GM18867 (cell line): Measurements from ENCODE around the gene LRCH3.
"Not testable (repeated sequence)": the region's sequence is repeated elsewhere in the genome, so short reads cannot be mapped to it uniquely, and the experiment has no call there.

Experiments
- ATAC-seq: cut with Tn5 transposase; IDR thresholded peaks from one replicate; pipeline ENCODE4 v1.9.1; 2021; ENCODE audit warnings: mild to moderate bottlenecking, moderate library complexity; ENCODE audit not compliant: unreplicated experiment

Gene LRCH3

DNA sequence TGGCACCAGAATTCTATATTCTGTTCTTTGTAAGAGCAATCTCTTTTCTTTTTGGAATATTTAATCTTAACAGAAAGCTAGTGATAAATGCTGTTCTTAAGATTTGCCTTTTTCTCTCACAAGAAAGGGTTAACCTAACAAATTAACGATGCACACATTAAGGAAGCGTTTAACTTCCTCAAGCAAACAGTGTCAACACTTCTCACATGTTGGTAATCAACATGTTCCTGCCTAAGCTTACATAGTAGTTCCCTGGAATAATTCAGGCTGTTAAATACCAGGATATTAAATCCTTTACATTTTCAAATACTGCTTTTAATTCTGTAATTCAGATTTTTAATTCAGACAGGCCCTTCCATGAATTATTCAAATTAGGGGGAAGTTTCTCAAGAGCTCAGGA is 91.5 kb downstream of the LRCH3 start:
- ATAC-seq, result no peak

DNA sequence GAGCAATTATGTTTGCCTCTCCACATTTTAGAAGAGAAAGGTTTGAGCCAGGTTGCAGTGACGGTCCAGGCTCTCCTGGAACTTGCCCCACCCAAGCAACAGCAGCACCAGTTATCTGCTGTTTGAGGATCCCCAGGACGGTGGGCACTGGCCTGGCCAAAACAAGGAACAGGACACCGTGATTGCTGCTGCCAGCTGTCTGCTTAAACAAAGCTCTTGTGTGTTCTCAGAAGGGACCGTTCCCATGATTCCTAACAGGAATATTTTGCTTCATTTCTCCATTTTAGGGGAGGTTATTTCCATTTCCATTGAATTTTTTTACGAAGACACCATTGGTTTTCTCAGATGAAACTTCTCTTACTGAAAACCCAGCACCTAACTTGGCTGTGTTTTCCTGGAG is 92.5 kb downstream of the LRCH3 start:
- no peak for ATAC-seq

DNA sequence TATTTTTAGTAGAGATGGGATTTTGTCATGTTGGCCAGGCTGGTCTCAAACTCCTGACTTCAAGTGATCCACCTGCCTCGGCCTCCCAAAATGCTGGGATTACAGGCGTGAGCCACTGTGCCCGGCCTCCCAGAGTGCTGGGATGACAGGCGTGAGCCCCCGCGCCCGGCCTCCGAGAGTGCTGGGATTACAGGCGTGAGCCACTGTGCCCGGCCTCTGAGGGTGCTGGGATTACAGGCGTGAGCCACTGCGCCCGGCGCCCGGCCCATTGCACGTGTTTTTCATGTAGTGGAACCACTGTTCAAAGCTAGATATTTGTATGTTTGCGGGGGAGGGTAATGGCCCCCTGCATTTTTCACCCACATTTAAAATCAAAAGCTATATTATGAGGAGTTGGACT is 93.3 kb downstream of the LRCH3 start:
- ATAC-seq, result not testable (repeated sequence)

DNA sequence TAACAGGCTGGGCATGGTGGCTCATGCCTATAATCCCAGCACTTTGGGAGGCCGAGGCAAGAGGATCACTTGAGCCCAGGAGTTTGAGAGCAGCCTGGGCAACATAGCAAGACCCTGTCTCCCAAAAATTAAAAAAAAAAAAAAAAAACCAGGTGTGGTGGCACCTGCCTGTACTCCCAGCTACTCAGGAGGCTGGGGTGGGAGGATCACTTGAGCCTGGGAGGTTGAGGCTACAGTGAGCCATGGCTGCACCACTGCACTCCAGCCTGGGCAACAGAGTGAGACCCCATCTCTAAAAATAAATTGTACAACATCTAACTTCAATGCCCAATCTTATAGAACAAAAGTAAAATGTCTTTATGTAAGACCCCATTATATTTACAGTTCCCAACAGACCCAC is 95.0 kb downstream of the LRCH3 start:
- not testable (repeated sequence) for ATAC-seq

DNA sequence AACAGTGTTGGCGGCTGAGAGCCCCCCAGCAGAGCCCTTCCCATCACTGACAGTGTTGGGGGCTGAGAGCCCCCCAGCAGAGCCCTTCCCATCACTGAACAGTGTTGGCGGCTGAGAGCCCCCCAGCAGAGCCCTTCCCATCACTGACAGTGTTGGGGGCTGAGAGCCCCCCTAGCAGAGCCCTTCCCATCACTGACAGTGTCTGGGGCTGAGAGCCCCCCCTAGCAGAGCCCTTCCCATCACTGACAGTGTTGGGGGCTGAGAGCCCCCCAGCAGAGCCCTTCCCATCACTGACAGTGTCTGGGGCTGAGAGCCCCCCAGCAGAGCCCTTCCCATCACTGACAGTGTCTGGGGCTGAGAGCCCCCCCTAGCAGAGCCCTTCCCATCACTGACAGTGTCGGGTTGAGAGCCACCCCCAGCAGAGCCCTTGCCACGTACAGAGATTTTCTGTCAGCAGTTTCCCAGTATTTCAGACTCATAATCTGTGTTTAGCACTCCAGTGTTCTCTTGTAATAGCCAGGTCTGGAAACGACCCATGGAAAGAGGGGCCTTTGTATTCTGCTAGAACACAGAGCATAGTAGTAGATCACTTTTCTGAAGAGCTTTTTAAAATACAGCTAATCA is 96.5 kb downstream of the LRCH3 start:
- ATAC-seq, result not testable (repeated sequence)

DNA sequence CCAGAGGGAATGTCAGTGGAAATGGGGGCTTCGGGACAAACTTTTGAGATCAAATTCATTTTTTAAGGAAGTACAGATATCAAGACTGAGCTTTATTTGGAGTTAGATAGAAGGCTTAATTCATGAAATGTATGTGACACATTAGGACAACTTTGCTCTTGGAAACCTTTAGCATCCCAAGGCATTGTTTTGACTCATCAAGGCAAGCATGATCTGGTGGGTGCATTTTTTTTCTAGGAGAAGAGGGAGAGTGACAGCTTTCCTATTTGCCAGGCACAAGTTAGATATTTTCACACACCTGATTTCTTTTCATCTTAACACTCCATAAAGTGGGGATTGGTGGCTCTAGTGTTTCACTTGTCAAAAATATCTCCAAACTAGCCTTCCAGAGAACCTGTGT is 97.5 kb downstream of the LRCH3 start:
- ATAC-seq, result no peak

DNA sequence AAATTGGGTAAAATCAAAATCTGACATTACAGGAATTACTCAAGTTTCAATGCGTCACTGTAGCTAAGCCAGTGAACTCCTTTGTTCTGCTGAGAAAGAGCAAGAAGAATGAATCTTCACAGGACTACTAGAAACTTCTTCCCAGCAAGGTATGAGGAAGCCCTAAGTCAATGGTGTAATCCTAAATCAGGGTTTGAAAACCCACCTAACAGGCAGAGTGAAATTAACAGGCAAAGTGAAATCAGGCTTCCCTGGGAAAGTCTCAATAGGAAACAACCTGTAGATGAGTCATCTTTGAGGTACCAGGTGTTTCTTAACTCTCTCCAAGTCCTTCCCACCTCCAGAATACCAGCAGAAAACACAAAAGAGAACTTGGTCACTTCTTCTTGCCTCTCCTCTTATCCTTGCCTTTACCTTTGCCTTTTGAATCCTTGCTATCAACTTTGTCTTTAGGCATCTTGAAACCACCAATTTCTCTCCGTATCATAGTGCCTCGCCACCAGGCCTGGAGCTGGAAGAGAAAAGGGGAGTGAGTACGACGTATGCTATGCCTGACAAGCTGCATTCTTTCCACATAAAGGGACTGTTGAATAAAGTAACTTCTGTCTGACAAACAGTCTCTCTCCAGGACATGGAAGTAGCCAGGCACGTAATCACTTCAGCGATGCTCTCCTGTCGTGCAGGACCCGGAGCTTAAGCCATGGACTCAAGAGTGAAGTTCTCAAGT is 98.3 kb downstream of the LRCH3 start:
- no peak for ATAC-seq

DNA sequence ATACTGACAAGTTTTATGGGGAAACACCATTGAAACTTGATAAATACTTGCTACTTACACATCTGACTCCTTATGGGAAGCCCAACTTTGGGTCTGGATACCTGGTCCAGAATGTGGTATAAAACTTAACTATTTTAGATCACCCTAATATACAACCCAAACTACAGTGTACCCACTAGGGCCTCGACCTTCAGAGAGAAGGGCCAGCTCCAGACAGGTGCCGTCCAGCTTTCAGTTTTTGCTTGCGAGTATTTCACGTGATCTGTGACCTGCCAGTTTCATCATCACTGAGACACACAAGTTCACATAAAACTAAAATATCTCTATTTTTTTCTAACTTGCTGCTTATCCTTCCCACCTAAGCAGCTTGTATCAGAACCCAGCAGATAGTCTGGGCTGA is 99.6 kb downstream of the LRCH3 start:
- ATAC-seq, result no peak

DNA sequence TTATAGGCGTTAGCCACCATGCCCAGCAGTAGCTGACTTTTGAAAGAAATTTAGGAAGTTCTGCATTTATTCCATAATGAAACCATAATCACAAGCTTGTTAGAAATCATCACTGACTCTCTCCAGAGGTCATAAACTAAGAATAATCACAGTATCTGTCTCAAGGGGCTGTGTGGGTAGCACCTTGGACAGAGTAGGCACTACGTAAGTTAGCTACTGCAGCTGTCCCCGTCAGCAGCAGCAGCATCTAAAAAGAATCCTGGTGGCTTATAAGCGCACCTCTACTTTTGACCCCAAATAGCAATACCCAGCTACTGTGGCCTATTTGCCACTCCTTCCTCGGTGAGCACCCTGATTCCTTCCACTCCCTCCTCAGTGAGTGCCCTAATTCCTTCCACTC is 101.1 kb downstream of the LRCH3 start:
- no peak for ATAC-seq

DNA sequence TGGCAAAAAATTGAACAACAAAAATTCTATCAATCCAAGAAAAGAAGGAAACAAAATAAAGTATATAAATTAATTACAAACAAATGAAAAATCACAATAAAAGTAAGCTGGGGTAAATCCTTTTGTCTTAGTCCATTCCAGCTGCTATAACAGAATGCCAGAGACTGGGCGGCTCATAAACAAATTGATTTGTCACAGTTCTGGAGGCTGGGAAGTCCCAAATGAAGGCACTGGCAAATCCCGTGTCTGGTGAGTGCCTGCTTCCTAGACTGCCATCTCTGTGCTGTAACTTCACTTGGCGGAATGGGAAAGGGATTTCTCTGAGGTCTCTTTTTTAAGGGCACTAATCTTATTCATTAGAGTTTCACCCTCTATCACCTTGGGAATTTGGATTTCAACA is 105.4 kb downstream of the LRCH3 start:
- no peak for ATAC-seq

DNA sequence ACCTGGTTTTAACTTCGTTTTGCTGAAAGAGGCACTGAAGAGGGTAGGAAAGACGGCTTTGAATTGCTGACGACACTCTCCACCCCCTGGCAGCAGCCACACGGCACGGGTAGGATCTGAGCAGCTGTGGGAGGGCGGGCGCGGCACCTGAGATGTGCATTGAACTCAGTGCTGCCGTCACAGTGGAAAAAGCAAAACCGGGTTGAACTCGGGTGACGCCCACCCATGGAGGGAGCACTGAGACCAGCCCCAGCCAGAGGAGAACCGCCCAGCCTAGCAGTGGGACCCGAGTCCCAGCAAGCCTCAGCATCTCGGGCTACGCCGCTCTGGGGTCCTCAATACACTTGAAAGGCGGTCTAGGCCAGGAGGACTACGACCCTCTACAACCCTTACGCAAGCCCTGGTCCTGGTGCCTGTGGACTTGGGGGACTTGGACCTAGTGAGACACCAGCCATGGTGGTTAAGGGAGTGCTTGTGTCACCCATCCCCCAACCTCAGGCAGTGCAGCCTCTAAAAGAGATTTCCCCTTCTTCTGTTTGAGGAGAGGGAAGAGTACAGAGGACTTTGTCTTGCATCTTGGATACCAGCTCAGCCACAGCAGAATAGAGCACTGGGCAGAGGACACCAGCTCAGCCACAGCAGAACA is 108.9 kb downstream of the LRCH3 start:
- no peak for ATAC-seq

DNA sequence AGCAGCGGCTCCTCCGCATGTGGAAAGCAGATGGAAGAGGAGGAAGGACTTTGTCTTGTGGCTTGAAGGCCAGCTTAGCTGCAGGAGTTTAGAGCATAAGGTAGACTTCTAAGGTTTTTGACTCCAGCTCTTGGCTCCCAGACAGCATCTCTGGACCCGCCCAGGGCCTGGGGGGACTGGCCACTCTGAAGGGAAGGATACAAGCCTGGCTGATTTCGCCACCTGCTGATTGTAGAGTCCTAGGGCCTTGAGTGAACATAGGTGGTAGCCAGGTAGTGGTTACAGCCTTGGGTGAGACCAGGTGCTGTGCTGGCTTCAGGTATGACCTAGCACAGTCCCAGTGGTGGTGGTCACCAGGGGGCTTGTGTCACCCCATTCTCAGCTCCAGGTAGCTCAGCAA is 110.6 kb downstream of the LRCH3 start:
- no peak for ATAC-seq

DNA sequence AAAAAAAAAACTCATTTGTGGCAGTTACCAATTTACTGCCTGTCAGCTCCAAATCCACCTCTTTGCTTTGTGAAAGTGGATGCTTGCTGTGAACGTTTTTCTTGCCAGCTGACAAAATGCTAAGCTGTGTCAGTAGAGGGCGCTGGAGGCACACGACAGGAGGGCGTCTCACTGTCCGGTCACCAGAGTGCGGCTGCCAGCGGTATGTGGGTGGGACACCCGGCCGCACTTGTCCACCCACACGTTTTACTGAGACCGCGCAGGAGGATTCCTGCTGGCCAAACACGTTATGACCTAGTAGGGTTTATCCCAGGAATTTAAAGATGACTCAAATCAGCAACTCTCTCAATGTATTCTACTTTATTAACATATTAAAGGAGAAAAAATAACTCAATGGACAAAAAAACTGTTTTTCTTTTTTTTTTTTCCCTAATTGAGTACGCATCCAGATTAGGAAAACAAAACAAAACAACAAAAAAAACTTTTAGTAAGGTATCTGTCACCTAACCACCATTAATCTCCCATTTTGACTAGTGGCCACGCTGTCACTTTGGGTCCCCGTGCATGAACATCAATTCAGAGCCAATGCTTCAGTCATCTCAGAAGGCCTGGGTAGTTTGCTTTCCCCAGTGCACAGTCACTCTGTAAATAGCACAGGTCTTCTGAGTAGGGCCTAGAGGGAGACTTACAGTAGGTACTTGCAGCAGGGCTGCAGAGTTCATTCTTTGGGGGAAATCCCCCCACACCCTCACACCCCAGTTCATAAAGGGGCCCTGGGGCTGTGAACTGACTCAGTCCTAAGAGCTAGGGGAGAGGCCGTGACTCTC is 115.2 kb downstream of the LRCH3 start:
- peak; percentile 79 for ATAC-seq

DNA sequence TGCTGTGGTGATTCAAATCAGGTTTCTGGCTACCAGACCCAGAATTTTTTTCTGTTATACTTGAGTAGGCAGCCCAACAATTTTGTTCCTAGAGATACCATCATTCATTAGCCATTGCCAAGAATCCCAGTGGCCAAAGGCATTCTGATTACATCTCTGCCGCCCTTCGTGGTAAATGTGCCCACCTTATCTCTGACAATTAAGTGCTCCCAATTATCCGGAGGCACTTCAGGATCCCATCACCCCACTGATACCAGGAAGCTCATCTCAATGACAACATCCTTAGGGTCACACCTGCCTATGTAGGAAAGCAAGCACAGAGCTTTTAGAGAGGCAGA is 115.8 kb downstream of the LRCH3 start:
- no peak for ATAC-seq

DNA sequence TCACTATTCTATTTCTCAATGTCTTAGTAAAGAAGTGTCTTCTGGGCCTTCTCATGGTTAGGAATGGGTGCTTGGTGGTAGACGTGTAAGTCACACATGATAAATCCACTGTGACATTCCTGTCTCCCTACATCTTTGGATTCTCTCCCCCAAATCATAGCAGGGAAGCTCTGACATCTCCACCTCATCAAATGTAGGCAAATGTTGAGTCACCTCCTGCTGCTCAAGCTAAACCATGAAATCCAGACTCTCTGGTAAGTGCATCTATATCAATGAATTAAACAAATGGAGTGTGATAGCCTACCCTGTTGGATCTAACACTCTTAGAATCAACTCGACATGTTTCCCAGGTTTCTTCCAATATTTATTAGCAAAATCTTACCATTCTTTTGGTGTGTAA is 116.1 kb downstream of the LRCH3 start:
- ATAC-seq, result no peak

DNA sequence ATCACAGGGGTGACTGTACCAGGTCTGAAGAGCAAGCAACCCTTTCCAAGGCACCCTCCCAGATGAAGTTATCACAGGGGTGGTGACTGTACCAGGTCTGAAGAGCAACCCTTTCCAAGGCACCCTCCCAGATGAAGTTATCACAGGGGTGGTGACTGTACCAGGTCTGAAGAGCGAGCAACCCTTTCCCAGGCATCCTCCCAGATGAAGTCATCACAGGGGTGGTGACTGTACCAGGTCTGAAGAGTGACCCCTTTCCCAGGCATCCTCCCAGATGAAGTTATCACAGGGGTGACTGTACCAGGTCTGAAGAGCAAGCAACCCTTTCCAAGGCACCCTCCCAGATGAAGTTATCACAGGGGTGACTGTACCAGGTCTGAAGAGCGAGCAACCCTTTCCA is 117.5 kb downstream of the LRCH3 start:
- not testable (repeated sequence) for ATAC-seq

DNA sequence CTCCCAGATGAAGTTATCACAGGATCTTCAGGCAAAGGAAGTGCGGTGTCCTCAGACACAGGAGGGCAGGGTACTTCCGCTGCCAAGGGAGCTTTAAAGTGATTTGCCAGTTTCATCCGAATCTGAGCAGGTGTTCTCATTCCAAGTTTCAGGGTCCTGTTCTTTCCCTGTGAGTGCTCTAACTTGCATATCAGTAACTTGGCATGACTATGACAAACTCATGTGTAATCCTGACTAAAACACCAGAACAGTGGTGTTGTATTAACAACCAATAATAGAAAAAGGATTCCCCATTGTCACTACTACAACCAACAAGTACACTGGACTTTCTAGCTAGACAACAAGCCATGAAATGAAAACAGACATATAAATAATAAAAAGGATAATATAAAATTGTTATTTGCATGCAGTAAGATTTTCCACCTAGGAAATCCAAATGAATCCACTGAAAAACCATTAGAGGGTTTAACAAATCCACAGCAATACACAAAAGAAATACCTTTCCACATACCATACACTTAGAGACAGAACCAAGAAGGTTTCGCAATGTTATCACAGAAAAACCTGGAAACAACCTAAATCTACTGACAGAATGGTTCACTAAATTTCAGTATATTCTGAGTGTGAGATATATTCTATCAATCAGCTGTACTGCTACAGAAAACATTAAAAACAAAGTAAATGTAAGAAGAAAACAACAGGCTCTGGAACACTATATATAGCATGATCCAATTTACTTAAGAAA is 118.1 kb downstream of the LRCH3 start:
- no peak for ATAC-seq

DNA sequence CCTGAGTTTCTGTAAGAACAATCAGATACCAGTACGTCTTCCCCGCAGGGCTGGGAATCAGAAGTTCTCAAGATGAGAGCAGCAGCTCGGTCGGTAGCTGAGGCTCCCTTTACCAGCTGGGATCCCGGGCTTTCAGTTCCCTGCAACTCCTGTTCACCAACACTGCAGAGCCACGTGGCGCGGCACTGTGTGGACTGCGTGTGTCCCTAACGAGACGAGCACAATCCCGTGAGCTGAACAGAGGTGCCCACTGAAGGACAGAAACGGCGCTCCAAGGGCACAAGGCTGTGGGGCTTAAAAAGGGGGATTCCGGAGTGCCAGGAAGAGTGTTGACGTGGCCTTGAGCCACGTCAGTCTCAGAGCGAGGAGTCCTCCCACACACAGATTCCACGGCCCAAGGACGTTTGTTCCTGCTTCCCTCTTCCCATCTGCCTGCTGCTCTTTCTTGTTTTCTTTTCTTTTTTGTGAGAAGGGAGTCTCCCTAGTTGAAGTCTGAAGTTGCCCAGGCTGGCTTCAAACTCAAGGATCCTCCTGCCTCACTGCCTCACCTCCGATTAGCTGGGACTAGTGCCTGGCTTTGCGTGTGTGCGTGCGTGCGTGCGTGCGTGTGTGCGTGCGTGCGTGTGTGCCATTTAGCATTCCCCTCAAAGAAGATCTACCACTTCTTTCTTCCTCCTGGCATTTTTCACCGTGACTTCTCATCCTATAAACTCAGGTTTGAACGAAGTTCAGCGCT is 121.9 kb downstream of the LRCH3 start:
- ATAC-seq, result no peak

DNA sequence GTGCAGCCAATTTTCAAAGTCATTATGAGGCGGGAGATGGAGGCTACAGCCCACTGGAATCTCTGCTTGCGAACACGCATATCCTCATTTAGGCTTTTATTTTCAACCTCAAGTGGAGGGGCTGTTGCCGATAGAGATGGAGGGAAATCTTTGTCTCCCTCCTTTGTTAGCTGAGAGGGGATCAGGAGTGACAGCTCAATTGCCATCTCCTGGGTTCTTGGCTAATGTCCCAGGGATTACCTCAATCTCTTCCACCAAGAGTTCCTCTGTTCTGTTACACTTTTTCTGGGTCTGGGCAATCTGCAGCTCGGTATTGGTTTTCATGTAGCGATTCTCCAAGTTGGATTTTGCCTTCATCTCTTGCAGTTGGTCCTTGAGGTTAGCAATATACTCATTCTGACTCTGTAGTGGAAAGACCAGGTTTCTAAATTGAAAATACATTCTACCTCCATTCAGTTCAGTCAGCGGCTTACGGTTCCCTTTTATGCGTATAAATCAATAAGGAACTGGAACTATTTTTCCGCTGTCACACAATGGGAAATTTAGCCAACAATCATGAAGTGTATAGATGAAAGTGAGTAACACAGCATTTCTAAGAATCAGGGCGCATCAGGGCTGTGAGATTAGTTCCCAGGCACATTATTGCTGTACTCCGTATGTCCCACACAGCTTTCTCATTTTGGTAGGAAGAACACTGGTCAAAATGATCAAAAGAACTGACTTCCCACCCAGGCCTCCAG is 122.8 kb downstream of the LRCH3 start:
- no peak for ATAC-seq
